HG03558 (cell line): ENCODE measurements around the gene SMTNL2.

Source experiments
- ATAC-seq: cut with Tn5 transposase; IDR thresholded peaks from one replicate; pipeline ENCODE4 v1.9.1; 2021; ENCODE audit warnings: moderate number of reproducible peaks; ENCODE audit not compliant: unreplicated experiment; ENCODE audit errors: extremely low read depth

SMTNL2 gene

DNA sequence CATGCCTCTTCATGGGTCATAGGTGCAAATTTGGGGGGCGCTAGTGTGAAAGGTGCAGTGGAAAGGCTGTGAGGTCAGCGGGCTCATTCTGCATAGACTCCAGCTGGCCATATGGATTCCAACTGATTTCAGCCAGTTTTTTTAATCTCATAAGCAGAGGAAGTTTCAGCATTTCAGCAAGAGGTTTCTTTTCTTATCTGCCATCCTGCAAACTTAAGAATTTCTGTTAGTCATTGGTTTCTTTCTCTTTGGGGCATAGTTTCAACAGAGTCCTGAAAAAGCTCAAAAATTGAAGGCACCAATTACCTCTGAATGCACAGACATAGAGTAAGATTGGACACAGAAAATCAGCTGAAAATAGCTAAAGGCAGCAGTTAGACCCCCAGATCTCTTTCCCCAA, 73.3 kb downstream of the SMTNL2 start:
- no peak for ATAC-seq
